GM21786 (cell line): ENCODE results near the gene NAB2.

Experiments
- ATAC-seq: cut with Tn5 transposase; IDR thresholded peaks from one replicate; pipeline ENCODE4 v1.9.1; 2021; ENCODE audit not compliant: unreplicated experiment

NAB2 gene

DNA sequence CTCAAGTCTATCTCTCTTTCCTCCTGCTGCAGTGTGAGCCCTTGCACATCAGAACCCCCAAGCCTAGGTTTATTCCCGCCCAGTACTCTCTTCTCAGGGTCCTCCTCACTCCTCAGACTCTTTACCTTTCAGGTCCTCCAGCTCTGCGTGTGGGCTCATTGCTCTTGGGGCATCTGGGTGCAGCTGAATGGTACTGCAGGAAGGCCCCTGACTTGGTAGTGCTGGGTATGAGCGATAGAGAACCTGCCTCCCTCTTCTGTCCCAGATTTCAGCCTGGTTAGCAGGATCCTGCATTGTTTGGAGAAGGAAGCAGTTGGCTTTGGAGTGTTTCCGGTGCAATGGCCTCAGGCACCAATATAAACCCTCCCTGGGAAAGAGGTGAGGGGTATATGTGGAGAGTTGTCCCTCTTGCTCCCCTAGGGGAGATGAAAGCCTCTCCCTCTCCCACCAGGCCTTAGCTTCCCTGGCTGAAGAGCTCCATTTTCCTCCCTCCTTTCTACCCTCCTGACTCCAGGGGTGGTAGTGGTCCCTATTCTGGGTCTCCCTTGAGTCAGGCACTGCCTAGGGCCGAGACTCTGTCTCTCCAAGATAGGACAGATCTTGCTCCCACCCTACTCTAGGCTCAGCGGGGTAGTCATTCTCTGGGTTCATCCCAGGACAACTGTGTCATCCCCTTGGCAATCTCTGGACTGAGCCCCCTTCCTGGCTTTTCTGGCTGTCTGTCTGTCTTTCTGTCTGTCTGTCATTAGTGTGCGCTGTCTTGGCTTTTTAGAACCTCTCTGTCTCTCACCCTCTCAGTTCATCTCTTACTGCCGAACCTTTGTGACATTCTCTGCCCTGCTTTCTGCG lies 43.2 kb downstream of the NAB2 start:
- no peak for ATAC-seq

DNA sequence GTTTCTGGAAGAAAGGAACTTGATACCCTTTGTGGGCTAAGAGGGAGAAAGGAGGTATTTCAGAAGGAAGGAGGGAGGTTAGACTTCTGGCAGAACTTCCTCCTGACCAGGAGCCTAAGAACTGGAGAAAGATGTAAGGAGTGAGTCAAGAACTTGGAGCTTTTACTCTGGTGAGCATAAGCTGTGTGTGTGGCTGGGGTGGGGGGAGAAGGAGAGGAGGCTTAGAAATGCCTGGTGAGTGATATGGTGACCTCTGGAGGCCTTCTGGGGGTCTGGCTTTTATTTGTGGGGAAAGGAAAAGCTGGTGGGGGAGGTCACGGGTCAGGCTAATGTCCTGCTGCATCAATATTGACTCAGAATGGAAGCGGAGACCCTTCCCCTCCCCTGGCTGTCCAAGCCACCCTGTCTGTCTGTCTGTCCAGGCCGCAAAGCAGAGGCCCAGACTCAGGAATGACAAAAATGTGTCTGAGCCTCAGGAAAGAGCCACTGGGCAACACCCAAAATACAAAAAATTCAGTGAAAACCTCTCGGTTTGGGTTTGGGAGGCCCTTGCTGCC lies 44.2 kb downstream of the NAB2 start:
- no peak for ATAC-seq

DNA sequence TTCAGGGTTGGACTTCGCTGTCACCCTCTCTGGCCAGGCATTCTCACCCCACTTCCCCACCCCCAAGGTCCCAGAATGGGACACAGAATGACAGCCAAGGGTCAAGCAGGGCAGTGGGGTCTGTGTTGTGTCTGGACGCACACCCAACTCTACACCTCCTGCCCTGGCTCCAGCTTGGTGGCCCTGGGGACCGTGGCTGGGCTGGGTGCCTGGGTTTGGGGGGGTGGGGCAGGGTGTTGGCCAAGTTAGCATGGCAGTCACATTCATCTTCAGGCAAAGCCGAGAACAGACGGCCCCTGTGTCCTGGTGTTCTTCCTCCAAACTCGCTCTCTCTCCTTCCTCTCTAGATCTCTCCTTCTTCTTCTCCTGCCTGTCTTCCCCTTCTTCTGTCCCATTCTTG lies 45.0 kb downstream of the NAB2 start:
- no peak for ATAC-seq

DNA sequence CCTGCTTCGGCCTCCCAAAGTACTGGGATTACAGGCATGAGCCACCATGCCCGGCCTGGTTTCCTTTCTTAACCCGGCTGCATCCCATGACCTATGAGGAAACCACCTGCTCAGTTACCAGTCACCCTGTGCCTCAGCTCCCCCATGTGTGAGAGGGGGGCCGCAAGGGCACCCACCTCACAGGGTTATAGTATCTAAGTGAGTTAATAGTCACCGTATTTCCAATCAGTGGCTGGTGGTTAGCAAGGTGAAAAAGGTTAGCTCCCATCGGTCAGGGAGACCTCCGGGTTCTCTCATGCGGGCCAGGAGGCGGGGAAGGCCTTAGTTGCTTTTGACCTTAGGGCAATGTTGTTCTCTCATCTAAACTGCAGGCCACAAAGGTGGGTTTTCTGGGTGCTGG lies 46.0 kb downstream of the NAB2 start:
- no peak for ATAC-seq

DNA sequence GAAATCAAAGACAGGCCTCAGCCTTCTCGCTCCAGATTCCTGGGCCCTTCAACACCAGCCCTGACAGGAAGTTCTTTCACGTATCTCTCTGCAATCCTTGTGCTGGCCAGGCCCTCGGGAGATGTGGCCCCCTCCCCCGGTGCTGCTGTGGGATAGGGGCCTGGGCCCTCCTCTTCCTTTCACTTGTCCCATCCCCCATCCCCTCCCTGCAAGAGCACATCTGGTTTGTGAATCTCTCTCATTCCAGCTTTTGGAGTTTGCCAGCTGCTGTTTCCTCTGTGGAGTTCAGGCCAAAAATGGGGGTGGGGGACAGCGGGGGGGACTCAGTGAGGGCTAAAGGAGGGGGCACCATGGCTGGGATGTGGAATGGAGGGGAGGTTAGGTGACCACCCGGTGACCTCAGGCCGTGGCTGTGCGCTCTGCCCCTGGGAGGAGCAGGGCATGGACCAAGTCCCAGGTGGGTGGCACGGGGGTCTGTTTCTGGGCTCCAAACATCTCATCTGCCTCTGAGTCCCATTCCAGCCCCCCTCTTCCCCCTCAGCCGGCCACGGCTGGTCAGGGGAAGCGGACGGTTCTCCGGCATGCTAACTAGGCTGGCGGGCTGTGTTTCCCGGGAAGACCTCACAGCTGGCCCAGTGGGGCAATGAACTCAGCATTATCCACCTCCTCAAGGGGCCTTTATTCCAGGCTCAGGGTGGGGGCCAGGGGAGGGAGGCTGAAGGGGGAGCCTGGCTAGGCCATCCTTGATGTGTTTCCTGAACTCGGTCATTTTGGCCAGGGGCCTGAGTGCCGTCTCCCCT lies 46.8 kb downstream of the NAB2 start:
- ATAC-seq, result no peak

DNA sequence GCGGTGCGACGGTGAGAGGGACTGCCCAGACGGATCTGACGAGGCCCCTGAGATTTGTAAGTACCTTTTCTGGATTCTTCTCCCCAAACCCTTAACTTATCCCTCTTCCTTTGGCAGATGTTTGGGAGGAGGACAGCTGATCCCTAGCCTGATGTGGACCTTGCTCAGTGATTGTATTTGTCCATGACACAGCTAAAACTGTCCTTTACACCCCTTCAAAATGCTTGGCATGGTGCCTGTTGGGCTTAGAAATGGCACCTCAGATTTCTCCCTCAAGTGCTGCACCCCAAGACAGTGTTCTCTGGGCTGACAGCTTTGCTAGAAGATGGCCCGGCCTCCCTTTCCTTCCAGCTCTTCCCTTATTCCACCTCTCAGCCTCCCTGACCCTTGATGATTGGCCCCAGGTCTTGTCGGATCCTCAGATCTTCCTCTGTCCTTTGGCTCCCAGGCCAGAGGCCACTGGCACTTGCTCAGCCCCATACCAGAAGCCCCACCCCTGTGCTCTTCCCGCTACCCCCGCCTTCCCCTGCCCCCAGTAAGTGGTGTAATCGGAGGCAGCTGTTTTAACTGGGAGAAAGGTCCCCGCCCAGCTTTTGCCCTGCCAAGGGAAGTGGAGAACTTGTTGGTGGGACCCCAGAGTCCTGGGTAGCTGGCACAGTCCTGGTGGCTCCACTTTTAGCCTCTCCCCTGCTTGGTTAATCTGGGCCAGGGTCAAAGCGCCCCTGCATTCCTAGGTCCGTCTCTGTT lies 49.8 kb downstream of the NAB2 start:
- no peak for ATAC-seq

DNA sequence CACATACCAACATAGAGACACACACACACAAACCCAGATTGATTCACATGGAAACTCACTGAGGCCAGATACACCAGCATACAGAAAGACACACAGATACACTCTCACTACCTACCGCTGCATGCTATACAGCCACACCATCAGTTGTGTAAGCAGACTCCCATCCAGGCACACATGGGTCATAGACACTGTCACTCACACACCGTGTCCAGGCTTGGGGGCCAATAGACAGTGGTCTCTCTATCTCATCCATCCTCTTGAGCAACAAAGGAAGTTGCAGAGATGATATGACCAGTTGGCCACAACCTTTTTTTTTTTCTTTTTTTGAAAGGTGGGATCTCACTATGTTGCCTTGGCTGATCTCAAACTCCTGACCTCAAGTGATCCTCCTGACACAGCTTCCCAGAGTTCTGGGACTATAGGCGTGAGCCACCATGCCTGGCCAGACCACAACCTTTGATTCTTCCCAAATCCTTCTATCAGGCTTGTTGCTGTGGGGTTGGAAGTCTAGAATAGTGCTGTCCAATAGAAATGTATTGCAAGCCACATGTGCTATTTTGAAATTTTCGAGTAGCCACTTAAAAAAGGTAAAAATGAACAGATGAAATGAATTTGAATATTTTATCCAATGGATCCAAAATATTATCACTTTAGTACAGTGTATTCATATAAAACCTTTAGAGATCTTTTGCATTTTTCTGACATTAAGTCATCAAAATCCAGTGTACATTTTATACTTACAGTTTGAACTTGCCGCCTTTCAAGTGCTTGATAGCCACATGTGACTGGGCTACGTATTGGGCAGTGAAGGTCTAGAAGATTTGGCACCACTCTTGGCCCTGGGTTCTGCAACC lies 51.1 kb downstream of the NAB2 start:
- ATAC-seq, result no peak

DNA sequence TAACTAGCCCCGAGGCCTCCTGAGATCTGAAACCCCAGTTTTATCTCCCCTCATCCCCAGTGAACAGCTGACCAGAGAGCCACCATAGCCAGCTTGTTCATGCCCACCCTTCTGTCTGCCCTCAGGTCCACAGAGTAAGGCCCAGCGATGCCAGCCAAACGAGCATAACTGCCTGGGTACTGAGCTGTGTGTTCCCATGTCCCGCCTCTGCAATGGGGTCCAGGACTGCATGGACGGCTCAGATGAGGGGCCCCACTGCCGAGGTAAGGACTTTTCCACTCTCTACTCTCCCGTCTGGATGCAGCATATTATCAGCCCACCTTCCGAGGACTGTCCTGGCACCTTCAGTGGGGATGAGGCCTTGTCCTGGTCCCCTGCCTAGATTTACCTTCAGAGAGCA lies 52.3 kb downstream of the NAB2 start:
- ATAC-seq, result no peak

DNA sequence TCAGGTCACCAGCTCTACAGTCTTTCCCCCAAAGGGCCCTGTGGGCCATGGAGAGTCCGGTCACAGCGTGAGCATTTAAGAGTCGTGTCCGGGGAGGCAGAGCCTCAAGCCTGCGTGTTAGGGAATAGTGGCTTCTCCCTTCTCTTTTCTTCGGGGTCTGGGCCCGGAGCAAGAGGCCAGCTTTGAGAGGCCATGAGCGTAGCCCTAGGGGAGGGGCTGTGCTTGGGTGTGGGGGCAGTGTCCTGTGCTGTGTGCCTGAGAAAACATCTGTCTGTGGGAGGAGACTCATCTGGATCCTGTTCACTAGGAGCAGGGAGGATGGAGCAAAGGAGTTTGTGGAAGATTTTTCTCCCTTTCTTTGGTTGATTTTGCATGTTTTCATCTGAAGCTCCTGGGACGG lies 53.2 kb downstream of the NAB2 start:
- ATAC-seq, result no peak

DNA sequence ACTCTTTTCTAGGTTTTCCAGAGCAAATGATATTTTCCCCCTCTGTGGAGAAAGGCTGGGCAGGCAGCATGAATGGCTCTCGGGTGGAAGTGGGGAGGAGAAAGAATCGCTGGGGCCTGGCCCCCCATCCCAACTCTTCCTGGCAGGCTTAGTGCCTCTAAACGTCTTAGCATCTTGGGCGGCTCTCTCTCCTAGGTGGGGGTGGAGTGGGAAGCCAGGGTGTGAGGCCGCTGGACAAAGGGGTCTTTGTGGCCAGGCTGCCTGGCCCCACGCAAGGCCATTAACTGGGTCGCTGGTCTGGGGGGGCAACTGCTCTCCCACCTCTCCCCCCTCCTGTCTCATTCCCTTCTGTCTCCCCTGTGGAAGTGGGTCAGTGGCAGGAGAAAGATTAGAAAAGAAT lies 53.8 kb downstream of the NAB2 start:
- no peak for ATAC-seq

DNA sequence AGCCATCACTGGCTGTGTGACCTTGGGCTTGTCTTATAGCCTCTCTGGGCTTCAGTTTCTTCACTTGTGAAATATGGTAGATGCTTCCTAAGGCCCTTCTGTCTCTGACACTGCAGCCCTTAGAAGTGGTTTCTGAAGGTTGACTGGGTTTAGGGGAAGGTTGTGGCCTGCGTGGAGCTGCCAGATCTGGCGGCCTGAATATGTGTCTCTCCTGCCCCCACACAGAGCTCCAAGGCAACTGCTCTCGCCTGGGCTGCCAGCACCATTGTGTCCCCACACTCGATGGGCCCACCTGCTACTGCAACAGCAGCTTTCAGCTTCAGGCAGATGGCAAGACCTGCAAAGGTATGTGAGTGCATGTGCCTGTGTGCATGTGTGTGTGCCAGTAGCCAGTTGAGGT lies 54.5 kb downstream of the NAB2 start:
- no peak for ATAC-seq
